Measurements from ENCODE around the gene ABCA13.
A peak's percentile ranks its signal among the peaks of the same experiment; 100 is the strongest.

The ABCA13 gene

GRCh38 chr7:48528646-48529045 is 357.4 kb downstream of the ABCA13 start:
- TF ChIP-seq POLR2A (IDR thresholded peaks at IDR 0.05; ENCODE audit: extremely low read depth, insufficient read length): no peak
- peak; percentile 9 for TF ChIP-seq CTCF (IDR thresholded peaks at IDR 0.05; ENCODE audit: low read depth, low read length)
- H3K4me3 ChIP-seq (ENCODE audit: low read depth, low read length): no peak overlapping the region
- peak; percentile 57 for DNase-seq (ENCODE audit: low read depth)

GRCh38 chr7:48537561-48537960 is 366.3 kb downstream of the ABCA13 start:
- DNase-seq (ENCODE audit: low read depth): no peak
- H3K4me3 ChIP-seq (ENCODE audit: low read depth, low read length): no peak overlapping the region
- TF ChIP-seq MAX (IDR thresholded peaks at IDR 0.05; ENCODE audit: low read depth, low read length): no peak
- TF ChIP-seq CTCF (IDR thresholded peaks at IDR 0.05; ENCODE audit: low read depth, low read length): no peak
- TF ChIP-seq MYC (IDR thresholded peaks at IDR 0.05; ENCODE audit: low read depth, low read length): no peak
- no peak for TF ChIP-seq POLR2A (IDR thresholded peaks at IDR 0.05; ENCODE audit: extremely low read depth, insufficient read length)

- TF ChIP-seq MYC (IDR thresholded peaks at IDR 0.05; ENCODE audit: low read depth, low read length): no peak
- DNase-seq (ENCODE audit: low read depth): no peak
- no peak overlapping the region for H3K4me3 ChIP-seq (ENCODE audit: low read depth, low read length)
Measured at GRCh38 chr7:48540746-48541145, 369.5 kb downstream of the ABCA13 start.

- no peak for DNase-seq (ENCODE audit: low read depth)
- TF ChIP-seq MAX (IDR thresholded peaks at IDR 0.05; ENCODE audit: low read depth, low read length) (no peak), POLR2A (IDR thresholded peaks at IDR 0.05; ENCODE audit: extremely low read depth, insufficient read length) (no peak), CTCF (IDR thresholded peaks at IDR 0.05; ENCODE audit: low read depth, low read length) (no peak), MYC (IDR thresholded peaks at IDR 0.05; ENCODE audit: low read depth, low read length) (no peak)
- no peak overlapping the region for H3K4me3 ChIP-seq (ENCODE audit: low read depth, low read length)
Measured at GRCh38 chr7:48548667-48549066, 377.4 kb downstream of the ABCA13 start.

- H3K4me3 ChIP-seq (ENCODE audit: low read depth, low read length): no peak overlapping the region
- TF ChIP-seq MAX (IDR thresholded peaks at IDR 0.05; ENCODE audit: low read depth, low read length) (no peak), POLR2A (IDR thresholded peaks at IDR 0.05; ENCODE audit: extremely low read depth, insufficient read length) (no peak), CTCF (IDR thresholded peaks at IDR 0.05; ENCODE audit: low read depth, low read length) (no peak), MYC (IDR thresholded peaks at IDR 0.05; ENCODE audit: low read depth, low read length) (no peak)
- no peak for DNase-seq (ENCODE audit: low read depth)
Measured at GRCh38 chr7:48551652-48552051, 380.4 kb downstream of the ABCA13 start.

- DNase-seq (ENCODE audit: low read depth): peak; percentile 14
- H3K4me3 ChIP-seq (ENCODE audit: low read depth, low read length): no peak overlapping the region
- TF ChIP-seq CTCF (IDR thresholded peaks at IDR 0.05; ENCODE audit: low read depth, low read length) (no peak), MYC (IDR thresholded peaks at IDR 0.05; ENCODE audit: low read depth, low read length) (no peak), POLR2A (IDR thresholded peaks at IDR 0.05; ENCODE audit: extremely low read depth, insufficient read length) (no peak), MAX (IDR thresholded peaks at IDR 0.05; ENCODE audit: low read depth, low read length) (no peak)
Measured at GRCh38 chr7:48563334-48563733, 392.1 kb downstream of the ABCA13 start.

Data from NB4 (cell line).